SIG-M5 treated with dmso at 0.1 percent for 504 hours (cell line): ENCODE measurements around the gene ESRRA.
A peak's percentile ranks its signal among the peaks of the same experiment; 100 is the strongest.
"Not testable (repeated sequence)": the region's sequence is repeated elsewhere in the genome, so short reads cannot be mapped to it uniquely, and the experiment has no call there.

ENCODE experiments used
- DNase-seq: peaks from one replicate; lab custom pipeline; 2025; ENCODE audit not compliant: unreplicated experiment; lab: John Stamatoyannopoulos, UW

The ESRRA gene

DNA sequence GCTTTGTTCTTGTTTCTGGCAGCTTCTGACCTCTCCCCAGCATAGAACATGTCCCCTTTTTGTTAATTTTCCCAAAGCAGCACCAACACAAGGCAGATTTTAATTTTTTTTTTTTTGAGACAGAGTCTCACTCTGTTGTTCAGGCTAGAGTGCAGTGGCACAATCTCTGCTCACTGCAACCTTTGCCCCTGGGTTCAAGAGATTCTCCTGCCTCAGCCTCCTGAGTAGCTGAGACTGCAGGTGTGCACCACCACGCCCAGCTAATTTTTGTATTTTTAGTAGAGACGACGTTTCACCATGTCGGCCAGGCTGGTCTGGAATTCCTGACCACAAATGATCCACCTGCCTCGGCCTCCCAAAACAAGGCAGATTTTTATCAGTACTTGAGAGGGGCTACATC lies 2.5 kb downstream of the ESRRA start:
- not testable (repeated sequence) for DNase-seq

DNA sequence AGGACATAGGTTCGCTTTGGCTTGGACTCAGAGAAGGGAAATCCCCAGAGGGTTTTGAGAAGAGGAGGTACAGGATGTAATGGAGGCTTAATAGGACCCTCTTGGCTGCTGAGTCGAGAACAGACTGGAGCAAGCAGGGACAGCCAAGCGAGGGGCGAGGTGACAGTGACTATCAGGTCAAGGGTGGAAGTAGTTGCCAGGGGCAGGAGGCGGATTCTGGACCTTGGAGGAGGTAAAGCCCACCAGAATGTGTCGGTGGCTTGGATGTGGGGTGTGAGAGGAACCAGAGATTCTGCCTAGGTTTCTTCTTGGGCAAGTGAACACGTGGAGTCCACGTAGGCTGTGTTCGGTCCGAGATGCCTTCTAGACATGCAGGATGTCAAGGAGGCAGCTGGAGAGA lies 7.6 kb downstream of the ESRRA start:
- DNase-seq = no peak

DNA sequence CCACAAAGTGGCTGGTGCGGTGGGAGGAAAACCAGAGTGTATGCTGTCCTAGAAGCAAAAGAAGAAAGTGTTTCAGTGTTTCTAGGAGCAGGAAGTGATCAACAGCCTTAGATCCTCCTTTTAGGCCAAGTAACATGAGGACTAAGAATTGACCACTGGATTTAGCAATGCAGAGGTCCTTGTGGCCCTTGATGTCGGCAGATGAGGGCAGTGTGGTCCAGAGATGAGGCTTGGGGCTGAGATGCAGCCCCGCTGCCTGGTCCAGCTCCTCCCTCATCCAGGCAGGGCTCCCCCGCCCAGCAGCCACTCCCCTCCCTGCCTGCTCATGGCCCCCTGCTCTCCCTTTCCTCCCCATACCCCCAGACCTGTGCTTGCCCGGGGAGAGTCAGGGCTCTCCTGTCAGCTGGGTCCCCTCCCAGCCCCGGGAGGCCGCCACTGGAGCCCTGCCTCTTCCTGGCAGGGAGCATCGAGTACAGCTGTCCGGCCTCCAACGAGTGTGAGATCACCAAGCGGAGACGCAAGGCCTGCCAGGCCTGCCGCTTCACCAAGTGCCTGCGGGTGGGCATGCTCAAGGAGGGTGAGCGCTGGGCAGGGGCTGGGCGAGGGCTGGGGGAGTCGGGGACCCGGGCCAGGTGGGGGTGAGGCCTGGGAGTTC lies 8.3 kb downstream of the ESRRA start:
- no peak for DNase-seq

DNA sequence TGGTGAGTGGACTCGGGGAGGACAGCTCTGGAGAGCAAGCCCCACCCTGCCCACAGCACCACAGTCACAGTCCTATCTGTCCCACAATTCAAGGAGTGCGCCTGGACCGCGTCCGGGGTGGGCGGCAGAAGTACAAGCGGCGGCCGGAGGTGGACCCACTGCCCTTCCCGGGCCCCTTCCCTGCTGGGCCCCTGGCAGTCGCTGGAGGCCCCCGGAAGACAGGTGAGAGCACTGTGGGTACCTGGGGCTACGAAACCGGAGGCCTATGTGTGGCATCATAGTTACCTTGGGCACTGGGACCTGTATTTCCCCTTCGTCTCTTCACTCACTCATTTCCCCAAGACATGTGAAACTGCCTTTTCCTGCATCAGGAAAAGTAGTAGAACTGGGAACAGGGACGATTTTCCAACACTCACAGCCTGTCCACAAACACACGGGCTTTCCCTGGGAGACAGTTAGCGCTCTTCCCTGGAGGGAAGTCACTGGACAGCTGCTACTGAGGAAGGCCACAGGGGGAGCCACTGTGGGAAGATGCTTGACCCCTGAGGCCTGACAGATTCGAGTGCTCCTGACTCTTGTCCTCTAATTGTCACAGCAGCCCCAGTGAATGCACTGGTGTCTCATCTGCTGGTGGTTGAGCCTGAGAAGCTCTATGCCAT lies 9.0 kb downstream of the ESRRA start:
- DNase-seq = no peak

DNA sequence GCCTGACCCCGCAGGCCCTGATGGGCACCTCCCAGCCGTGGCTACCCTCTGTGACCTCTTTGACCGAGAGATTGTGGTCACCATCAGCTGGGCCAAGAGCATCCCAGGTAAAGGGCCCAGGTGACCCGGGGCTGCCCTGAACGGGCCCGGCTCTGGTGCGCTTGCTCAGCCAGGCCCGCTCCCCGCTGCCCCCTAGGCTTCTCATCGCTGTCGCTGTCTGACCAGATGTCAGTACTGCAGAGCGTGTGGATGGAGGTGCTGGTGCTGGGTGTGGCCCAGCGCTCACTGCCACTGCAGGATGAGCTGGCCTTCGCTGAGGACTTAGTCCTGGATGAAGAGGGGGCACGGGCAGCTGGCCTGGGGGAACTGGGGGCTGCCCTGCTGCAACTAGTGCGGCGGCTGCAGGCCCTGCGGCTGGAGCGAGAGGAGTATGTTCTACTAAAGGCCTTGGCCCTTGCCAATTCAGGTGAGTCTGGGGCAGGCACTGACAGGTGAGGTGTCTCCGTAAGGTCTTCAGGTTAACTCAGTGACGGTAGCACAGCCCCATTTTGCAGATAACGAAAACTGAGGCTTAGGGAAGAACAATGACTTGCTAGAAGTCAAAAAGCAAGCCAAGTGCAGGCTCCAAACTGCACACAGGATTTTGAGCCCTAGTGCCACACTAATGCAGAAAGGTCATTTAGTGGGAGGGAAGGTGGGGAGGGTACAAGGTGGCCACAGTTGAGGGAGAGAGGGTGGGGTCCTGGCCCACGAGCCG lies 9.7 kb downstream of the ESRRA start:
- DNase-seq = no peak

DNA sequence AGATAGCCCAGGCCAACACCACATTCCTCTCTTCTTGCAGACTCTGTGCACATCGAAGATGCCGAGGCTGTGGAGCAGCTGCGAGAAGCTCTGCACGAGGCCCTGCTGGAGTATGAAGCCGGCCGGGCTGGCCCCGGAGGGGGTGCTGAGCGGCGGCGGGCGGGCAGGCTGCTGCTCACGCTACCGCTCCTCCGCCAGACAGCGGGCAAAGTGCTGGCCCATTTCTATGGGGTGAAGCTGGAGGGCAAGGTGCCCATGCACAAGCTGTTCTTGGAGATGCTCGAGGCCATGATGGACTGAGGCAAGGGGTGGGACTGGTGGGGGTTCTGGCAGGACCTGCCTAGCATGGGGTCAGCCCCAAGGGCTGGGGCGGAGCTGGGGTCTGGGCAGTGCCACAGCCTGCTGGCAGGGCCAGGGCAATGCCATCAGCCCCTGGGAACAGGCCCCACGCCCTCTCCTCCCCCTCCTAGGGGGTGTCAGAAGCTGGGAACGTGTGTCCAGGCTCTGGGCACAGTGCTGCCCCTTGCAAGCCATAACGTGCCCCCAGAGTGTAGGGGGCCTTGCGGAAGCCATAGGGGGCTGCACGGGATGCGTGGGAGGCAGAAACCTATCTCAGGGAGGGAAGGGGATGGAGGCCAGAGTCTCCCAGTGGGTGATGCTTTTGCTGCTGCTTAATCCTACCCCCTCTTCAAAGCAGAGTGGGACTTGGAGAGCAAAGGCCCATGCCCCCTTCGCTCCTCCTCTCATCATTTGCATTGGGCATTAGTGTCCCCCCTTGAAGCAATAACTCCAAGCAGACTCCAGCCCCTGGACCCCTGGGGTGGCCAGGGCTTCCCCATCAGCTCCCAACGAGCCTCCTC lies 10.6 kb downstream of the ESRRA start:
- not testable (repeated sequence) for DNase-seq

DNA sequence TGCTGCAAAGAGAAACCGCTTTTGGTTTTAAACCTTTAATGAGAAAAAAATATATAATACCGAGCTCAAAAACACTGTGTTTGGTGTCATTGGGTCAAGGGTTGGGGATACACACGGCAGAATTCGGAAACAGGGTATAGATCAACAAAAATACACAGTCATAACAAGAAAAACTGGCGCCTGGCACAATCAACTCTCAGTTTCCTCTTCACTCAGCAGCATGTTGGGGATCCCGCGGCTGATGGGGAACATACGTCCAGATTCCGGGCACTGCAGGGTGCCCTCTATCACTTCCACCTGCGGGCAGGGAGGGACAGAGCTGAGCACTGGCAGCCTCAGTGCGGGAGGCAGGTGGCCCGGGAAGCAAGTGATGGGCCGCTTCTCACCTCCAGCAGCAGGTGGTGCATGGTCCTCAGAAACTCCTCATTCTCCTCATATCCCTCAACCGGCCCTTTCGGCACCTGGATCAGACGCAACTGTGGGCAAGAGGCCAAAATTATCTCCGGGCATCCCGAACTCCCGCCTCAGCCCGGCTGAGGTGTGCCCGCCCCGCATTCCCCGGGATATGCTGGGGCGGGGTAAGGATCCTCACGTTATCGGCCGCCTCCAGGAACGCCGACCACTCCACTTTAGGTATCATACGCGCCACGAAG lies 11.5 kb downstream of the ESRRA start:
- DNase-seq = no peak

DNA sequence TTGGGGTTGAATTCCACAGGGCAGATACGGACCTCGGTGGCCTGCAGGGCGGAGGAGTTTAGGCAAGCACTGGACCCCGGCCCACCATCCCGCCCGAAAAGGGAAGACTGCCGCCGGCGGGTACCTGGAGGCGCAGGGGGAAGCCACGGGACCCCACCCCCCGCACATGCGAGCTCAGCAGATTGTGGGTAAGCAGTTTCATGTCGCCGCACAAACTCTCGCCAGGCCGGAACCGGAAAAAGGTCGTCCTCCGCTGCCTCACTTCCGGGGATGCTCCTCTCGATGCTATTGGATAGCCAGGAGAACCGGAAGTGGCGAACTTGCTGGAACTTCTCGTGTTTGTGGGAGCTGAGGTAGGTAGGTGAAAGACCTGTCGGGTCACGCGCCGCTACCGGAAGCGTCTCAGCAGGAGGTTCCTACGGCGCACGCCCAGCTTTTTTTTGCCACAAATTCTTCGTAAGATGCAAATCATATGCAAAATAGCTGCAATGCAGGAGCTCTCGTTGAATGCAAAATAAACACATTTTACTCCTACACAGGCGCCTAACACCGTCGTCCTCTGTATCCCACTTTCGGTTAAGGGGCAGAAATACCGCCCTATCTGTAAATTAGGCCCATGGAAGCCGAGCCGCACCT lies 12.1 kb downstream of the ESRRA start, which contains the start of gene TRMT112:
TSS of gene TRMT112 (minus strand) at position 235 of the 636 bp plus-strand sequence. CDS start at position 202, 33 bp downstream.
- peak; percentile 98 for DNase-seq

DNA sequence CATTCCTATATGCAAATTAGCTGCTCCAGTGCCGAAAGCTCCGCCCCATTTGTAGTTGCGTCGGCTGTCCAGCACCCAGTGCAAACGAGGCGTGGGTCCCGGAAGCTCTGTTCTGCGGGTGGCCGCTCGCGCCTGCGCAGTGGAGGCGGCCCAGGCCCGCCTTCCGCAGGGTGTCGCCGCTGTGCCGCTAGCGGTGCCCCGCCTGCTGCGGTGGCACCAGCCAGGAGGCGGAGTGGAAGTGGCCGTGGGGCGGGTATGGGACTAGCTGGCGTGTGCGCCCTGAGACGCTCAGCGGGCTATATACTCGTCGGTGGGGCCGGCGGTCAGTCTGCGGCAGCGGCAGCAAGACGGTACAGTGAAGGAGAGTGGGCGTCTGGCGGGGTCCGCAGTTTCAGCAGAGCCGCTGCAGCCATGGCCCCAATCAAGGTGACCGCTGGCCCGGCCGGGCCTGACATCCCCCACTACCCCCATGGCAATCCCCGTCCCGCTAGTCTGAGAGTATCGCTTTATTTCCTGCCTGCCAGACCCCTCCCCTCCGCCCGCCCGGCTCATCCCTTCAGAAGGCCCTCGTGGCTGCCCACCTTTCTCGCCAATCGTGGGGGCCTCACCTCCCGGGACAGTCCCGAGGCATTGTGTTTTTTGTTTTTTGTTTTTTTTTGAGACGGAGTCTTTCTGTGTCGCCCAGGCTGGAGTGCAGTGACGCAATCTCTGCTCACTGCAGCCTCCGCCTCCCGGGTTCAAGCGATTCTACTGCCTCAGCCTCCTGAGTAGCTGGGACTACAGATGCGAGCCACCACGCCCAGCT lies 12.8 kb downstream of the ESRRA start, which contains the start of gene PRDX5:
TSS of gene PRDX5 (plus strand) at position 161 of the 805 bp plus-strand sequence. CDS start at position 256, 95 bp downstream.
- DNase-seq = peak; percentile 96

DNA sequence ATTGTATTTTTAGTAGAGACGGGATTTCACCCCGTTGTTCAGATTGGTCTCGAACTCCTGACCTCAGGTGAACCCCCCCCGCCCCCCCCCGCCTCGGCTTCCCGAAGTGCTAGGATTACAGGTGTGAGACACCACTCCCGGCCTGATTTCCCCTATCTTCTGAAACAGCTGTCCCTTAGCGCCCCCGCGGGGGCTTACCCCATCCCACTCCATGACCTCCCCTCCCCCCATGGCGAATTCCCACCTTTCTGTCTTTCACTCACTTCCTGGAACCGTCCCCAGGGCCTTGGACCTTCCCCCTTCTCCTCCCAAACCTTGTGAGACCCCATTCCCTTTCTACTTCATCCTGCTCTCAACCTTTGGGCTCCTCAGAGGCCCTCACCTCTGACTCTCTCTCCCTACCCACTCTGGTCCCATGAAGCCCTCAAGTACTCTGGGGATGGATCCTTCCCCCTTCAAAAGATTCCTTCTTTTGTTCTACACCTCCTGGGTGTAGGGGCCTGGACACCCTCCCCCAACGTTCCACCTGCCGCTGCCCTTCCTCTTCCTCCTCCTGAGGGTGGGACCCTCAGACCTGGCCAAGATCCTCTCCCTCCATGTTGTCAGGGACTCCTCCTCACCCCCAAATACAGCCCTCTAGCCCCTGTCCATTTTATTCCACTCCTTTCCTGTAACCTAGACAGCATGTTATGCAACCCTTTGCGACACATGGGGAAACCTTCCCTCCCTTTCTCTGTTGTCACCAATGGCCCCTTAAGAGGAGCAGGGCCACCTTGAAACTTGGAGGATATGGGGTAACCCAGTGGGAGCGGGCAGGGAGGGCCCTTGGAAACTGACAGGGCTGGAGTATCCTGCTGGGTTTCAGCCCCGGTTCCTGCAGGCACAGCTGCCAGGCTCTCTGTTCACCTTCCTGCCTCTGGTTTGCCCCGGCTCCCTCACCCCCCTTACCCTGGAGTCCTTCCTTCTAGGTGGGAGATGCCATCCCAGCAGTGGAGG lies 13.7 kb downstream of the ESRRA start:
- peak; percentile 80 for DNase-seq

DNA sequence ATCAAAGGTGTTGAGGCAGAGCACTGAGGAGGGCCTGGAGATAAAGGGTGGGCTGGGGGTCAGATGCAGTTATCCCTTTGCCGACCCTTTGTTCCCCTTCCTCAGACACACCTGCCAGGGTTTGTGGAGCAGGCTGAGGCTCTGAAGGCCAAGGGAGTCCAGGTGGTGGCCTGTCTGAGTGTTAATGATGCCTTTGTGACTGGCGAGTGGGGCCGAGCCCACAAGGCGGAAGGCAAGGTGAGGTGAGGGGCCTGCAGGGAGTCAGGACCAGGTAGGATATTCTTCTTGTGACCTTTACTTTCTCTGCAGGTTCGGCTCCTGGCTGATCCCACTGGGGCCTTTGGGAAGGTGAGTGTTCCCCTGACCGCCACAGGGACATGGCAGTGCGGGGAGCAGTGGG lies 15.2 kb downstream of the ESRRA start:
- DNase-seq = no peak

DNA sequence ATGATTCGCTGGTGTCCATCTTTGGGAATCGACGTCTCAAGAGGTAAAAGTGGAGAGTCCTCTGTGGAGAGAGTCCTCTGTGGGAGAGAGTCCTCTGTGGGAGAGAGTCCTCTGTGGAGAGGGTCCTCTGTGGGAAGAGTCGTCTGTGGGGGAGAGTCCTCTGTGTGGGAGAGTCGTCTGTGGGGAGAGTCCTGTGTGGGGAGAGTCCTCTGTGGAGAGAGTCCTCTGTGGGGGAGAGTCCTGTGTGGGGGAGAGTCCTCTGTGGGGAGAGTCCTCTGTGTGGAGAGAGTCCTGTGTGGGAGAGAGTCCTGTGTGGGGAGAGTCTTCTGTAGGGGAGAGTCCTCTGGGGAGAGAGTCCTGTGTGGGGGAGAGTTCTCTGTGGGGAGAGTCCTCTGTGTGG lies 15.7 kb downstream of the ESRRA start:
- DNase-seq = no peak

DNA sequence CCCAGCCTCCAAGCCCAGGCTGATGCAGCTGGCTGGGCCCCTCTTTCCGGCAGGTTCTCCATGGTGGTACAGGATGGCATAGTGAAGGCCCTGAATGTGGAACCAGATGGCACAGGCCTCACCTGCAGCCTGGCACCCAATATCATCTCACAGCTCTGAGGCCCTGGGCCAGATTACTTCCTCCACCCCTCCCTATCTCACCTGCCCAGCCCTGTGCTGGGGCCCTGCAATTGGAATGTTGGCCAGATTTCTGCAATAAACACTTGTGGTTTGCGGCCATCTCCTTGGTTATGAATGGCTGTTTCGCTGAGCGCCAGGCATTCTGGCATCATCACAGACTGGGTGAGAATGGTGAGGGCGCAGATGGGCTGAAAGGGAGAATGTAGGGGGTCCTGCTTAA lies 16.2 kb downstream of the ESRRA start:
- DNase-seq = no peak

DNA sequence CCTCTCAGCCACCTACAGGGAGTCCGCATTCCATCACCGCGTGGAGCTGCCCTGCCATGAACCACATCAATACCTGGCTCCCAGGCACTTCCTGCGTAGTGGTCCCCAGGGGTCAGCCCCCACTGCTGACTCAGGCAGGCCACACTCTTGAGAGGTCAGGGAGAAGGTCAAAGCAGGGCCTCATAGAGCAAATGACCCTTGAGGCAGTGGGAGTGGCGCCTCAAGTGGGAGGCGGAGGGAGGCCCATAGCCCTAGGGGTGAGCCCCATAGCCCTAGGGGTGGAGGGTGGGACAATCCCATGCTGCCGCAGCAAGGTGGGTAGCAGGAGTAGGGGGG lies 17.6 kb downstream of the ESRRA start:
- DNase-seq = no peak

DNA sequence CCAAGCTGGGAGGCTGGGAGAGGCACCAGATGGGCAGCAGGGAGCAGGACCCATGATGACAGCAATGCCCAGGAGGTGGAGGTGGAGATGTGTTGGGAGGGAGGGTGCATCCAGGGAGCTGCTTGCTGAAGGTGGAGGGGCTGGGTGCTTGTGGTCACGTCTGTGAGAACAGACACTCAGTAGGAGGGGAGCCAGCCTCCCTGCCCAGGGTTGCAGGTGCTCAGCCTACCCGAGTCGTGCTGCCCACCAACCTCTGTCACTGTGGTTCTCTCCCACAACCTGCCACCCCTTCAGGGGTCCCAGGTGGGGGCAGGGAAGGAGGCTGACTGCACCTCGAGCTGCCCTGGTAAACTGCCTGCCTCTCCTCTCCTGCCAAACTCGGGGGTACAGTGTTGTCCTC lies 18.0 kb downstream of the ESRRA start:
- no peak for DNase-seq

DNA sequence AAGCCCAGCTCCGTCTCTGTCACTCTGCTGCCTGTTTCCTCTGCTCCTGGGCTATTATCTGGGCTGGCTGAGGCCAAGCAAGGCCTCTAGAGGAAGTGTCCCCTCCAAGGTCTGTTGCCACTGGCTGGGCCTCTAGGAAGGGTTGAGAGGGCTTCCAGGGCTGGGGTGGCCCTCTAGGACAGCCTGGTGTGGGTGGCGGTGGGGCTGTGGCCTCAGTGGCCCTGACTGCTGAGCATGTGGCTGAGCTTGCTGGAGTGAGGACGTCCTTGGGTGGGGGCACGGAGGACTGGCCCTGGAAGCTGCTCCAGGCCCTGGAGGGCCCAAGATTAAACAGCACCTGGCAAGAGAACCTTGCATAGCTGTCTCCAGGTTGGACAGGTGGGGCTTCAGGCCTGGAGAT lies 18.7 kb downstream of the ESRRA start:
- DNase-seq = not testable (repeated sequence)

DNA sequence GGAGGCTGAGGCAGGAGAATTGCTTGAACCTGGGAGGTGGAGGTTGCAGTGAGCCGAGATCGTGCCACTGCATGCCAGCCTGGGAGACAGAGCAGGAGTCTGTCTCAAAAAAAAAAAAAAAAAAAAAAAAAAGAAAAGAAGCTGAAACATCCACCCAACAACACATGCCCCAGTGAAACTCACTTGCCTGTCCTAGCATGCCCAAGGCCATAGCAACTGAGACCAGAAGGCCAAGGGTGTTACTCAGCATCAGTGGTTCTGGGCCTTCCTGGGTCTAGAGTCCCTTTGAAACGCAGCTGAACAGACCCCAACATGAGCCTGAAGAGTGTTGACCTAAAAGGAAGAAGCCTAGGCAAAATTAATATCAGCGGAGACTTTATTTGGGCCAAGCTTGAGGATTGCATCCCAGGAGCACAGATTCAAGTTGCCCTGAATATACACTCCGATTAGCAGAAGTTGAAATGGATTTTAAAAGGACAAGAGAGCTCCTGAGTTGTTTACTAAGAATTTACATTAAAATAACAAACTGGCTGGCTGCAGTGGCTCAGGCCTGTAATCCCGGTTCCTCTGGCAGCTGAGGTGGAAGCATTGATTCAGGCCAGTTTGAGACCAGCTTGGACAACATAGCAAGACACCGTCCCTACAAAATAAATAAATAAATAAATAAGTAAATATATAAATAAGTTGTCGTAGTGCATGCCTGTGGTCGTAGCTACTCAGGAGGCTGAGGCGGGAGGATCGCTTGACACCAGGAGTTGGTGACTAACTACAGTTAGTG lies 19.6 kb downstream of the ESRRA start:
- DNase-seq = no peak
